KG1 (cell line): ENCODE measurements around the gene RMND1.
"Not testable (repeated sequence)": the region's sequence is repeated elsewhere in the genome, so short reads cannot be mapped to it uniquely, and the experiment has no call there.

Experiments
- DNase-seq: peaks from one replicate; lab custom pipeline; 2025; lab: John Stamatoyannopoulos, UW

Gene RMND1, protein sequence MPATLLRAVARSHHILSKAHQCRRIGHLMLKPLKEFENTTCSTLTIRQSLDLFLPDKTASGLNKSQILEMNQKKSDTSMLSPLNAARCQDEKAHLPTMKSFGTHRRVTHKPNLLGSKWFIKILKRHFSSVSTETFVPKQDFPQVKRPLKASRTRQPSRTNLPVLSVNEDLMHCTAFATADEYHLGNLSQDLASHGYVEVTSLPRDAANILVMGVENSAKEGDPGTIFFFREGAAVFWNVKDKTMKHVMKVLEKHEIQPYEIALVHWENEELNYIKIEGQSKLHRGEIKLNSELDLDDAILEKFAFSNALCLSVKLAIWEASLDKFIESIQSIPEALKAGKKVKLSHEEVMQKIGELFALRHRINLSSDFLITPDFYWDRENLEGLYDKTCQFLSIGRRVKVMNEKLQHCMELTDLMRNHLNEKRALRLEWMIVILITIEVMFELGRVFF

DNA sequence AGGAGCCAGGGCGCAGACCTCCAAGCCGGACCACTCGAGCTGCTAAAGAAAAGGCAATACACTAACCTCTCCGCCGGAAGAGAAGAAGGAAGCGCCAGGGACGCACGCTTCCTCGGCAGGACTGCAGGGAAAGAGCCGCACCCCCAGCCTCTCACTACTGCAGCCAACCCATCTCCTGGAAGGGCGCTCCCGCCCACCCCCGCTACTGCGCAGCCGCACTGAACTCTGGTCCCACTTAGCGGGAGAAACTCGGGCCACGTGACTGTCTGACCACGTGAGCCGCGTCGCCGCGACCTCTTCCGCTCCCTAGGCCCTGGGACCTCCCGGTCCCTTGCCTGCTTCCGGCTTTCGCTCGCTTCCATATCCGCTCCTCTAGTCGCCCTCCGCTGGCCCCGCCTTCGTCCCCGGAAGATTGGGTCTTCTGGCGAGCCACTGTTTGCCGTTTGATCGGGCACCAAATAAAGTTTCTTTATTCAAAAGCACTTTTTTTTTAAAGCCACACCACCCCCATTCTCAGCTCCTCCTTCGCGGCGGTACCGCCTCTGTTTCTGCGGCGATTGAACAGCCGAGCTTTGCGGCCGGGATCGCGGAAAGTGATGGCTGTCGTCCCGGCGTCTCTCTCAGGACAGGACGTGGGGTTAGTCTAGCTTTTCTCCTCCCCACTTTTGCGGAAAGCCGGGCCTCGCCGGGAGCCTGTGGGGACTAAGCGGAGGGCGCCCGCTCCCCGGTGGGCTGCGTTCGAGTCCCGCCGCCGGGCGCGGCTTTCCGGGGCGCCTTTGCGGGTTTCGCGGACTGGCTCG, at the start of gene RMND1:
Gene RMND1, minus strand, starts transcription at position 177 of the 800 bp plus-strand sequence. CDS start 6,315 bp downstream, outside the sequence.
- peak; percentile 99 for DNase-seq

DNA sequence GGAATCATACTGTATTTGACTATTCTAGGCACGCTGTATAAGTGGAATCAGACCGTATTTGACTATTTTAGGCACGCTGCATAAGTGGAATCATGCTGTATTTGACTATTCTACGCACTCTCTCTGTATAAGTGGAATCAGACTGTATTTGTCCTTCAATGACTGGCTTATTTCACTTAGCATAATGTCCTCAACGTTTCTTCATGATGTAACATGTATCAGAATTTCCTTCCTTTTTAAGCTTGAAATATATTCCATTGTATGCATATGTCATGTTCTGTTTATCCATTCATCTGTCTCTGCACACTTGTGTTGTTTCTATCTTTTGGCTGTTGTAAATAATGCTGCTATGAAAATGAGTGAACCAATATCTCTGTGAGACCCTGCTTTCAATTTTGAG, 47.6 kb upstream of the RMND1 start:
- DNase-seq, result no peak

DNA sequence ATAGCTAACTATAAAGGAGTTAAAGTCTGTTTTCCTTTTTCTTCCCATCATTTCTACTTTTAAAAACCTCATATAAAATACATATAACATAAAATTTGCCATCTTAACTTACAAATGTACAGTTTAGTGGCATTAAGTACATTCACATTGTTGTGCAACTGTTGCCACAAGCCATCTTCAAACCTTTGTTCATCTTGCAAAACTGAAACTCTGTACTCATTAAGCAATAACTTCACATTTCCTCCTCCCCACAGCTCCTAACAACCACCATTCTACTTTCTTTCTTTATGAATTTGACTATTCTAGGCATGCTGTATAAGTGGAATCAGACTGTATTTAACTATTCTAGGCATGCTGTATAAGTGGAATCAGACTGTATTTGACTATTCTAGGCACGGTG, 46.4 kb upstream of the RMND1 start:
- DNase-seq, result peak; percentile 15

DNA sequence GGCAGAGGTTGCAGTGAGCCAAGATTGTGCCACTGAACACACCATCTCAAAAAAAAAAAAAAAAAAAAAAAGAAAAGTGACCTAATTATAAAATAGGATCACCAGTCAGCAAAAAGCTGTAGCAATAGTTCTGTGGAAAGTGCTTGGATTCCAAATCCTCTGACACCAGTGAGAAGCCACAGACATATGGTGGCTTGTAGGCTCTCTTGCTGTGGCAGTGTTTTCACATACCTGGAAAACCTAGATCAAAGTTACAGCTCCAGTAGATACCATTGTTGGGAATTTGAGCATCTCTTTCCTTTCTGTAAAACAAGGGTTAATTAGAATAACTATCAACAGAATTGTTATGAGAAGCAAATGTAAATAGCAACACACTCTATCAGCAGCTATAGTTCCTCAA, 46.0 kb upstream of the RMND1 start:
- no peak for DNase-seq

DNA sequence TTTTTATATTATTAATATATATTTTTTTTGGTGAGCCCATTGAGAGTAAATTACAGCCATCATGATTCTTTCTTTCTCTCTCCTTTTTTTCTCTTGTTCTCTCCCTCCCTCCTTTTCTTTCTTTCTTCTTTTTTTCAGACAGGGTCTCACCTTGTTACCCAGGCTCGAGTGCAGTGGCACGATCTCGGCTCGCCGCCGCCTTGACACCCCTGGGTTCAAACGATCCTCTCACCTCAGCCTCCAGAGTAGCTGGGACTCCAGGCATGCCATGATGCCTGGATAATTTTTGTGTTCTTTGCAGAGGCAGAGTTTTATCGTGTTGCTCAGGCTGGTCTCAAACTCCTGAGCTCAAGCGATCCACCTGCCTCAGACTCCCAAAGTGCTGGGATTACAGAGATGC, 43.5 kb upstream of the RMND1 start:
- DNase-seq, result no peak

DNA sequence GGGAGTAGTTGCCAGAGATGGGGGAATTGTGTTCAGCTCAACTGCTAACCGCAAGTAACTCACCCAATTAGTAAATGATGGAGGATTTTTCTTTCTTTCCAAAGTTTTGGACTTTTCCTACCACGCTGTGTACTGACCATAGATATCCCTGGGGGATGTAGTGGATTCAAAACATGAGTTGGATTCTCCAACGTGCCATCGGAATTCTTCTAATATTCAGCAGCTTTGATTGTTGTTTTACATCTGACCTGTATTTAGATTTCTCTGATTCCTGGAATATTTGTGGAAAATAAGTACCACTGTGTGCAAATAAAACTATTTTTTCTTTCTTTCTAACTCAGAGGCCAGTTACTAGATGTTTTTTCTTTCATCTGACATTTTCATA, 43.0 kb upstream of the RMND1 start:
- DNase-seq, result no peak

DNA sequence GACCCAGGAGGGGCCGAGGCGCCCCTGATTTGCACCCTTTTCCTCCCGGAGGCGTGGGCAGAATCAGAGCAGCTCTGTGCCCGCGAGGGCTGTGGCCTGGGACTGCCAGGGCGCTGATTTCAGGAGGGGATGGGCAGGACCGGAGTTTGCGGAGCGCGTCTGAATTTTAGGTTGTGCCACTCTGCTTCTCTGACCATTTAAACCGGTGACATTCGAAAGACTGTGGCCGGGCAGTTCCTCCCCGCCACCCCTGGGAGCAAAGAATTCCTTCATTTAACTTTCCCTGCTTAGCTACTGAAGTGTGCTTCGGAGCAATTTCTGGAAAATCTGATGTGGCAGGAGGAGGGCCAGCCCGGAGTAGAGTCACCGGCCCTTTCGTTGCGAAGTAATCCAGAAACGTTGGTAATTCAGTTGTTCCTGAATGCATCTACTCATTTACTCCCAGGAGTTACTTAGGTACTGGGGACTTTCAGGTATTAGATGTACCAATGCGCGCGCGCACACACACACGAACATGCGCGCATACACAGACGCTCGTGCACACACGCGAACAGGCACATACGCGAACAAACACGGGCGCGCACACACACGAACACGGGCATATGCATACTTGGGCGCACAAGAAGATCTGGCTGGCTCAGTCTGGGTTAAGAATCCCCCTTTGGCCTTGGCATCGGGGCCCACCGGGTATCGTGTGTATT, 42.5 kb upstream of the RMND1 start:
- DNase-seq, result no peak

DNA sequence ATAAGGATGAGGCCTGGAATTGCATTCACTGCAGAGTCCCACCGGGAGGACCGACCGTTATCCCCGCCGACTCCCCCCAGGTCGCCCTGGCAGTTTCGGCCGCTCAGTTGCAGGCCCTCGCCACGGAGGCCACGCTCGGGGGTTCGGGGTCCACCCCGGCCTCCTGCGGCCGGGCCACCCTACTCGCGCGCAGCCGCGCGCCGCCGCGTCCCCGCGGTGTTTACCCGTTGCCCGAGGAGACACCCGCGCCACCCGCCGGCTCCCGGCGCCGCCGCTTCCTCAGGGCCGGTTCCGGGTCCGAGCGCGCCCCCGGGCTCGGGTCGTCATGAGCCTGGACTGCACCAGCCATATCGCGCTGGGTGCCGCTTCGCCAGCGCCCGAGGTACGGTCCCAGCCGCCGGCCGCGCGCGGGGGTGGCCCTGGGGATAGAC, 41.9 kb upstream of the RMND1 start, which contains the start of gene CCDC170:
Gene CCDC170, plus strand, starts transcription at position 214 of the 431 bp plus-strand sequence. Its CDS starts 112 bp downstream, at position 326.
- DNase-seq, result no peak

DNA sequence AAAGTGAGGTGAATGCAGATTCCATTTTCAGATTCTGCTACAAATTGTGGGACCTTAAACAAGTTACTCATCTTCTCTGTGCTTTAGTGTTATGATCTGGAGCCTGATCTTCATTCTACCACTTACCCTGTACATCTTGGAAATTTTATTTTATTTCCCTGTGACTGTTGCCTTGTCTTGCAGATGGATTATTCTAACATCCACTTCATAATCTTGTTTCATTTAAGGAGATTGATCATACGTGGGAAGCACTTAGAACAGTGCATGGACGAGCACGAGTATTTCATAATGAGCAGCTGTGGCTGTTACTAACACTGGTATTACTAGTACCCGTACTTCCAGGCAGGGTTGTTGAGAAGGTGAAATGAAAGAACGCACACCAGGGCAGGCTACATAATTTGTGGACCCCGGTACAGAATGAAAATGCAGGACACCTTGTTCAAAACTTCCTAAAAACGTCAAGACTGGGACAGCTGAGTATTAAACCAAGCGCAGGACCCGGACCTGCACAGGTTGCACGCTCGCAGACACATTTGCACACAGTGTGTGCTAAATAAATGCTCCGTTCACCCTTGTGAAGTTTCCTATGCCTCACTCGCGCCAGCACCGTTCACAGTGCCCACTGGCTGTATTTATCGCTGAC, 41.4 kb upstream of the RMND1 start:
- no peak for DNase-seq

DNA sequence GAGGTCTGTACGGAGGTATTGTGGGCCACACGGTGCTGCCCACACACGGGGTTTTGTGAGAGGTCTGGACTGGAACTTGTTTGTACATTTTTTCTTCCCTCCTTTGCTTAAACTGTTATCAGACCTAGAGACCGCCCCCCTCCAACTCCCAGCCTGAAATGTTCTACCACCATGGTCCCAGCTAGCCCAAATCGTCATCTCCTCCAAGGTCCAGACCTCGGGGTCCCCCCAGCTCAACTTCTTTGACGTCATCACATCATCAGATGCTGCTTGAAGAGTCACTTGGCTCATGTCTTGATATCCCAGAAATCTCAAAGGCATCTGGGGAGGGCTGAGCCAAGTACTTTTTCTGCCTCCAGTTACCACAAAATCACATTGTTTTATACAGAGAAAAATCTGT, 39.1 kb upstream of the RMND1 start:
- no peak for DNase-seq

DNA sequence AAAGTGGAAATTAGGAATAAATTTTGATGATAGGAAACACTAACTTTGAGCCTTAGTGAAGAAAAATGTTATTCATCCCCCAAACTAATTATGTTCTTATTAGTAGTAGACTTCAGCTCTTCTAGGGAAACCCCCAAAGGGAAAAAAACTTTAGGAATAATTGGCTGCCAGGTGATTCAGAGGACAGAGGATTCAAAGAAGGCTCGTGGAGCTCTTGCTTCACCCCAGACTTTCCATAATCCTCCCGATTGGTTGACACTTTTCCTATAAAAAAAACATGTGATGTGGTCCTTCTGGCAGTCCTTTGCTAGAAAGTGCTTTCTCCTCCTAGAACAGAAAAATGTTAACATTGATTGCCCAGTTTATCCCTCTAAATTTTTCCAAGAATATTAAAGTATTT, 36.3 kb upstream of the RMND1 start:
- no peak for DNase-seq

DNA sequence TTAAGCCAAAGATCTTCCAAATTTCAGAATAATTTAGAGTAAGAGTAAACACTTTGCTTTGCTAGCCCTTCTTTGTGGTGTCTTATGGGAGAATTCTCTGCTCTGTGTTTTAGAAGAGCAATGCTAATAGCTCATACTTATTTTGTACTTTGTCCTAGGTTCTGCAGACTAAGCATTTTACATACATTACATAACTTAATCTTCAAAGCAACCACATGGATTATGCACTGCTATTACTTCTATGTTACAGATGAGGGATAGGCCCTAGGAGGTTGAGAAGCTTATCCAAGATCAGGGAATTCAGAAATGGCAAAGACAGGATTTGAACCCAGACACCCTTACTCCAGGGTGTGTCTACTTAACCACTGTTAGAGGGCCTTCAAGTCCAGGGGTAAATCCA, 32.1 kb upstream of the RMND1 start:
- no peak for DNase-seq

DNA sequence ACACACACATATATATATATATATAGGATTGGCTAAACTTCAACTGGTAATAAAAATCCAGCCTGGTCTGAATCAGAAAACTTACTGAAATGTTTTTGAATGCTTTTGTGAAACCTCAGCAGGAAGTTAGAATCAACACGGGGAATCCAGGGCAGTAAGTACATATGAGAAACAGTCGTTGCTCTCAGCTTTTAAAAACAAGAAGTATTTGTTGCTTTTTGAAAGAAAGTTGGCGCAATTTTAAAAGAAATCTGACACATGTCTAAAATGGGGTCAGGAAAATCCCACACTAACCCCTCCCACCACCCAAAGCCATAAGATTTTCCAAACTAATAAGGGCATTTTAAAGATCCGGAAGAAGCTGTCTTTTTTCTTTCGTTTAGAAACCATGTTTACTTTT, 30.4 kb upstream of the RMND1 start:
- DNase-seq, result no peak

DNA sequence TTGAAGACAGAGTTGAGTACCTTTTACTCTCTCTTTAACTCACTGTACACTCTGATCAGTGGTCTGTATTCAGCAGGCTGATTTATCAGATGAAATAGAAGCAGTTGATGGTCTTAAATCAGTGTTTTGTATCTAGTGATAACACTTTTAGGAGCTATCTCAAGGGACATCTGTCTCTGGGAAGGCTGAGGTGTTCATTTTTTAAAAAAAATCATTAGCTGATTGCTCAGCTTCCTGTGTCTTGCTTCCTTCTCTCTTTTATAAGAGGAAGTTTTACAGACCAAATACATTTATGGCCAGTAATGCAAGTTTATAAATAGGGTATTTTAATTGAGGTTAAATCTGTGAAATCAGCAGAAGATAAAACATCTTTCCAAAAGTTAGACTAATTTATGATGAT, 29.9 kb upstream of the RMND1 start:
- DNase-seq, result no peak

DNA sequence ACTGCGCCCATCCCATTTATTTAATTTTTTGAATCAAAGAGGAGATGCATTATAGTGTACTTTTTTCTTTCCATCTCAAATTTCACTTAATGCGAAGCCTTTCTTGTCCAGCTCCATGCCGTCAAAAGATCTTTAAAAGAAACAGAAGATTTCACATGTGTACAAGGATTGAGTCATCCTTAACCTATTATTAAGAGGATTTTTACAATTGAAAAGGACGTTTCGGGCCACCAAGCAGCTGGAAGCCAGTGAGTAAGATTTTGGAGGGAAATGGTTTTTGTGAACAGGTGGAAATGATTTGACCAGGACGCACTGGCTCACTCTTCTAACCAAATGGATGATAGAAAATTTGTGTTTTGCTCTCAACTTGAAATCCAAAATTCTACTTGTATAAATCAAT, 26.7 kb upstream of the RMND1 start:
- no peak for DNase-seq

DNA sequence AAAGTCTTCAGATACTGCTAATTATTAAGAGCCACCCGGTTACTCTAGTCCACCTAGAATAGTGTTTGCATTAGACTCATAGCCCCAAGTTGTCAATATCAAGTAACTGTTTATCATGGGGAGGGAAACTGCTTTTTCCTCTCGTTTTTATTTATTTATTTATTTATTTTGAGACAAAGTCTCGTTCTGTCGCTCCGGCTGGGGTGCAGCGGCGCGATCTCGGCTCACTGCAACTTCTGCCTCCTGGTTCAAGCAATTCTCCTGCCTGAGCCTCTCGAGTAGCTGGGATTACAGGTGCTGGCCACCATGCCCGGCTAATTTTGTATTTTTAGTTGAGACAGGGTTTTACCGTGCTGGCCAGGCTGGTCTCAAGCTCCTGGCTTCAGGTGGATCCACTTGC, 25.8 kb upstream of the RMND1 start:
- DNase-seq, result no peak

DNA sequence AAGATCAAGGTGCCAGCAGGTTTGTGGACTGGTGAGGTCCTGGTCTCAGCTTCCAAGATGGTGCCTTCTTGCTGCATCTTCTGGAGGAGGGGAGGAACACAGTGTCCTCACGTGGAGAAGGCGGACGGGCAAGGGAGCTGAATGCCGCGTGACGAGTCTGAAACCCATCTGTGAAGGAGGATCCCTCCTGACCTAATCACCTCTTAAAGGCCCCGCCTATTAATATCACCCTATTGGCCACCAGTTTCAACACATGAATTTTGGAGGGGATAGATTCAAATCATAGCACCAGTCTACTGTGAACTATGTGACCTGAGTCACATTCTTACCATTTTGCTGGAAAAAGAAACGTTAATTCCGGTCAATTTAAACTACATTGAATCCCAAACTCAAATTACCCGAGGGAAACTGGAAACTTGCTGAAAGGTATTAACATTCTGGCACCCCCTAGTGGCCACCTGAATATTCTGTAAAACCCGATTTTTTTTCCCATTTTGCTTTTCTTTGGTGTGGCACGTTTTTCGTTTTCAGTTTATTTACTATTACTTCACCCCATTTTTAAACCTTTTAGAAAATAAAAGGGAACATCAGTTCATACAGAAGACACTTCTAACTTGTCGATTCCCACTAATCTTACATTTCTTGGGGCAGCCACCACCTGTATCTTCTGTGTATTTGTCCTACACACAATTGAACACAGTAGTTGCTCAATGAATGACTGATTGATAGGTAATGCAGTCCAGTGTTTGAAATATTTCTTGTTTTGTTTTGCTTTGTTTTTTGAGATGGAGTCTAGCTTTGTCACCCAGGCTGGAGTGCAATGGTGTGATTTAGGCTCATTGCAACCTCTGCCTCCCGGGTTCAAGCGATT, 24.0 kb upstream of the RMND1 start:
- DNase-seq, result peak; percentile 36

DNA sequence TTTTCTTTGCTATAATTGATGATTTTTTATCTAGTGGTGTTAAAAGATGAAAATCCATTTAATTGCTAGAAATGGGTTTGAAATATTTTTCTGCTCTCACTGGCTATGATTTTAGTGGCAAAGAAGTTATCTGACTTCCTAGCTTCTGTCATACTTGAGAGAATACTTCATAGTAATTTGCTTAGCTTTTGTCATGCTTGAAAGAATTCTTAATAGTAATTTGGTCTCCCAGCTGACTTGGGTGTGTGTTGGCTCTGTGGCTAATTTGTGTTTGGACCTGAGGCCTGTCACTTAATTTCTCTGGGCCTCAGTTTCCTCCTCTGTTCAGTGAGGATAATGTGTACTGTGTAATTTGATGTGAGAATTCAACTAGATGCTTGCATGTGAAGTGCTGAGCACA, 12.8 kb upstream of the RMND1 start:
- no peak for DNase-seq

DNA sequence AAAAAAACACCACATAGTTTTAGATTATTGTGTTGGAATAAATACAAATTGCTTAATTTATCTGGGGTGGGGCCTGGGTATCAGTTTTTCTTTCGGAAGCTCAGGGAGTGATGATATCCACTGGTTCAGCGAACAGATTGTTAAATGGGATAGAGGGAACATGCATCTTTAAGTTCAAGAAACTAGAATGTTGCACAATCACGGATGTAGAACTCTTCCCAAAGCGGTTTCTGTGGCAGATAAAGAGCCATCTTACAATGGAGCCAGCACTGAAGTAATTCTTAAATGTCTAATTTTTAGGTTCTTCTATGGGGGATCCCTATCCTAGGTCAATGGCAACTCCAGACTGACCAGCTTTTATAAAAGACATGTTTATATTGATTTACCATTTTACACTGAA, 9.7 kb upstream of the RMND1 start:
- DNase-seq, result no peak

DNA sequence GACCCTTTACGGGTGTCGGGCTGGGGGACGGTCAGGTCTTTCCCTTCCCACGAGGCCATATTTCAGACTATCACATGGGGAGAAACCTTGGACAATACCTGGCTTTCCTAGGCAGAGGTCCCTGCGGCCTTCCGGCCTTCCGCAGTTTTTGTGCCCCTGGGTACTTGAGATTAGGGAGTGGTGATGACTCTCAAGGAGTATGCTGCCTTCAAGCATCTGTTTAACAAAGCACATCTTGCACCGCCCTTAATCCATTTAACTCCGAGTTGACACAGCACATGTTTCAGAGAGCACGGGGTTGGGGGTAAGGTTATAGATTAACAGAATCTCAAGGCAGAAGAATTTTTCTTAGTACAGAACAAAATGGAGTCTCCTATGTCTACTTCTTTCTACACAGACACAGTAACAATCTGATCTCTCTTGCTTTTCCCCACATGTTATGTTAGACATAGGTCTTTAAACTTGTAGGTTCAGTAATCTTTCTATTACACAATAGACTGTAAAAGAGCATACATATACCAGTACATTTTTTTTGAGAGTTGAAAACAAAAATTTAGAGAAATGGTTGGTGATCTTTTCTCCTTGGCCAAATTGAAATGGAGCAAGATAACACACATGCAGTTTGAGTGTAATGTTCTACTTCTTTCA, 3.9 kb upstream of the RMND1 start:
- DNase-seq, result not testable (repeated sequence)
